Ovary (tissue), 9 donors: ENCODE data around the gene RGR. TPM values are rescaled to one million over a fixed set of nuclear protein-coding genes. Genes with fewer than 3 reads are reported as not detected.

Source experiments
- DNase-seq, 5 donors: peaks; one replicate each; pipeline ENCODE4 v3.0.0-alpha.2; 2019 to 2020
- H3K27ac ChIP-seq, 2 donors: fragments of 200-600 bp; one replicate each; pipeline versions ENCODE4 v1.5.1 to v1.8.0; 2019 to 2022
- H3K27me3 ChIP-seq: fragments of 200-600 bp; one replicate; pipeline ENCODE4 v1.8.0; 2022
- H3K36me3 ChIP-seq: fragments of 200-600 bp; sonication (generic); one replicate; pipeline ENCODE4 v1.5.1; 2019
- H3K4me1 ChIP-seq: one replicate; pipeline ENCODE4 v1.8.1; 2013; ENCODE audit warnings: mild to moderate bottlenecking, moderate library complexity; ENCODE audit not compliant: insufficient read depth
- H3K4me3 ChIP-seq: fragments of 200-600 bp; sonication (generic); one replicate; pipeline ENCODE4 v1.5.1; 2017
- H3K9me3 ChIP-seq, 2 donors: fragments of 200-600 bp in 1 of 2; sonication (generic) in 1 of 2; one replicate each; pipeline versions ENCODE4 v1.5.1 to v1.8.1; 2013 to 2019; ENCODE audit warnings: mild to moderate bottlenecking in 1 of 2, moderate library complexity in 1 of 2
- CTCF ChIP-seq, 3 donors: fragments of 450-650 bp in 2 of 3; fragments of 200-600 bp in 1 of 3; IDR thresholded peaks; one replicate each; pipeline versions ENCODE4 v1.5.1 to v1.8.0; 2016 to 2022; ENCODE audit warnings: antibody characterized with exemption in 3 of 3, mild to moderate bottlenecking in 1 of 3
- EP300 ChIP-seq: sonication (generic); formaldehyde crosslinking; IDR thresholded peaks from one replicate; pipeline ENCODE4 v1.6.1; 2017; ENCODE audit warnings: antibody characterized with exemption
- POLR2A ChIP-seq: fragments of 450-650 bp; IDR thresholded peaks from one replicate; pipeline ENCODE4 v1.6.1; 2017; ENCODE audit warnings: antibody characterized with exemption, mild to moderate bottlenecking, moderate library complexity
- WGBS, 3 donors: extraction: QIAGEN DNeasy Blood & Tissue Kit in 1 of 3; methylation state at CpG; one replicate each; pipeline versions ENCODE4 v1.1.5 to v1.1.7; 2013 to 2017; 5-methylcytosine and 5-hydroxymethylcytosine counted together
- intact Hi-C, 4 donors: fragments of 100-400 bp; cut with DNase I; formaldehyde crosslinking; loops; one replicate each; pipeline versions ENCODE4 v1.11.0 to v1.15.1; 2022 to 2023
- polyA plus RNA-seq, 2 donors: library from polyadenylated mRNA; stranded (reverse); fragments of 200-250 nt in 1 of 2; fragments of 350-450 nt in 1 of 2; fragmentation: Illumina TruSeq in 1 of 2; extraction: RNeasy Lipid Tissue Mini Kit (QIAGEN cat#74804) in 1 of 2; gene quantifications; one replicate each; pipeline ENCODE4 v1.2.3, GENCODE V29; 2013 to 2014
- total RNA-seq, 7 donors: library from RNA; depleted of rRNA in 2 of 7; stranded (reverse); fragments of >200 nt in 2 of 7; fragmentation: NEBNext Ultra II Directional in 3 of 7; extraction: Animal tissue kit (Norgen Biotek cat#: 25700) in 3 of 7; gene quantifications; one replicate each; pipeline versions ENCODE4 v1.1.0 to v1.2.4, GENCODE V29; 2016 to 2023
- donor health status: DM: no; HTN: no; CAD: no; lungs with moderate emphysema.
- donor health status: DM: no; HTN: no; CAD: no.
- donor health status: Bipolar disorder and iron deficiency.
- donor health status: DM: yes; HTN: yes; CAD: no.
- donor health status: DM: no; HTN: no; CAD: no.
- donor health status: DM: yes; HTN: yes; CAD: no.

The RGR gene
- total and polyA plus RNA-seq, 9 donors = not detected

DNA sequence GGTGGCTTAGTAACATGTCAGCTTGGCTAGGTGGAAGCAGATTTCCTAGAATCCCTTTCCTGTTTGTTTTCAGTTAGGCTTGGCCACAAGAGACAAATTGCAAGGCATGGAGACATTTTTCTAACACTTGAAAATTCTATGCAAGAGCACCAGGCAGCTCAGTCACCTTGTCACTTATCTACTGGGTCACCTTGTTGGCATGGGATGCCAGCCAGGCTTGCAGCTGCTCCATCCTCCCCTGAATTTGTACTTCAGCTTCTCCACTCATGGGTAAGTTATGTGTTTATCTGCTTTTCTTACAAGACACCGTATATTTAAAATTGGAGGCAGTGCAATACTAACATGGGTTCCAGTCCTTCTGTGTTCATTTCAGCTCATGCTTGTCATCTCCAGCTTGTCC is 43.3 kb downstream of the RGR start:
- WGBS, 3 donors = 78 to 87% (median 82%) methylated on average over 1 of the region's 1 CpG

DNA sequence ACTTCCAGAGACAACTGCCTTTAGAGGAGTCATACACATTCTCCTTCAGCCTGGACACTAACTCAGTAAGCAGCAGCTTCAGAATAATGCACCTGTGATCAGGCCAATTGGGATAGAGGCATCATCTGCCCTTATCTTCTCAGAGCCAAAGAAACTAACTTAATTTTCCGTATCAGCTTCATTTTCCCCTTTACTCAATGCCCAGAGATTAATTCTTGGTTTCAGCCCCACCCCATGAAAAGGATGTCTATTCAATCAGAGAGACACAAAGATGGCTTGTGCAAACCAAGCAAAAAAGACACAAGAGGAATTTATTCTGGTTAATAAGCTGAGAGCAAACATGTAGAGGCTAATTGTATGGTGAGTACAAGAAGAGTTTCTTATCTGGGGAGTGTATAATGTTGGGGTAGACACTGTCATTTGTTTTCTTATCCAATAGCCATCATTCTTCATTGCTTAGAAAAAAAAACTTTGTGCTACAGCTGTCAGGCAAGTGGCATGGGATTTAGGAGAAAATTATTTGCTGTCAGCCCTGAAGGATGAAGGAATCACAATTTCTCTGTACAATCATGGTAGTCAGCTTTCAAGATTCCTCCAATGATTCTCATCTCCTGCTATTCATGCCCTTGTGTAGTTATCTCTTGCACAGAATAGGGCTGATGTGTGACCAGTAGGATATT is 44.8 kb downstream of the RGR start:
- no peak overlapping the region for H3K4me3 ChIP-seq
- no peaks in the 10 kb centered on the region for H3K4me1 ChIP-seq
- no peaks in the 10 kb centered on the region for H3K27me3 ChIP-seq
- no peak for TF ChIP-seq POLR2A
- no peak for TF ChIP-seq CTCF (IDR thresholded peaks at IDR 0.05)
- TF ChIP-seq EP300 = no peak
- H3K27ac ChIP-seq = no peak overlapping the region
- H3K9me3 ChIP-seq = no peaks in the 10 kb centered on the region
- intact Hi-C loops = no loop called here
- DNase-seq = no peak
- no peaks in the 10 kb centered on the region for H3K36me3 ChIP-seq
- 65 to 74% (median 71%) methylated on average over 1 of the region's 1 CpG for WGBS, 3 donors

More for the DNA sequence above, 43.3 kb downstream of the RGR start:
- Histone ChIP-seq H3K27ac (no peak overlapping the region), H3K4me3 (no peak overlapping the region), H3K27me3 (no peaks in the 10 kb centered on the region), H3K4me1 (no peaks in the 10 kb centered on the region), H3K9me3 (no peaks in the 10 kb centered on the region), H3K36me3 (no peaks in the 10 kb centered on the region)
- DNase-seq = no peak
- no peak for TF ChIP-seq EP300
- intact Hi-C loops = no loop called here

- H3K4me3 ChIP-seq = no peak overlapping the region
- WGBS, 3 donors = 68 to 73% (median 72%) methylated on average over 3 of the region's 3 CpGs
- intact Hi-C loops = no loop called here
- H3K27me3 ChIP-seq = no peaks in the 10 kb centered on the region
- TF ChIP-seq CTCF (IDR thresholded peaks at IDR 0.05) (no peak), POLR2A (no peak), EP300 (no peak)
- H3K36me3 ChIP-seq = no peaks in the 10 kb centered on the region
- H3K9me3 ChIP-seq = no peaks in the 10 kb centered on the region
- no peak overlapping the region for H3K27ac ChIP-seq
- H3K4me1 ChIP-seq = no peaks in the 10 kb centered on the region
- DNase-seq = no peak
Measured at GRCh38 chr10:84290235-84290634, 45.4 kb downstream of the RGR start.

DNA sequence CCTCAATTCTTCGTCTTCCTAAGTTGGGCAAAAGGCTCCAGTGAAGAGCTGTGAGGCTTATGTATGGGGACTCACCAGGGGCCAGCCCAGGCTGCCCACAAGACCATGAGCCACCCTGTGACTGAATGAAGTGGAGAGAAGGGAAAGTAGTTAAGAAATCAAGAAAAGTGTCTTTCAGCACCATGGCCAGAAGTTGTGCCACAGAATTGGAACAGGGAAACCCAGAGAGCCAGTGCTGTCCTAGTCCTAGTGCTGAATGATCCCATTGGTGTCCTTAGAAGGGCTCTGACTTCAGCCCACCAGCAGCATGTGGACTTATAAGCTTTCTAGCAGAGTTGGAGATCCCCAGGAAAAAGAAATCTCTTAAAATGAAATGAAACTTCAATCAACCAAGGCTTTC is 46.5 kb downstream of the RGR start:
- WGBS, 3 donors = 16 to 37% (median 31%) methylated on average over 1 of the region's 1 CpG

More for the DNA sequence above, 46.5 kb downstream of the RGR start:
- H3K4me1 ChIP-seq = no peaks in the 10 kb centered on the region
- H3K36me3 ChIP-seq = no peaks in the 10 kb centered on the region
- H3K9me3 ChIP-seq = no peaks in the 10 kb centered on the region
- TF ChIP-seq EP300 (no peak), POLR2A (no peak), CTCF (IDR thresholded peaks at IDR 0.05) (no peak)
- no peaks in the 10 kb centered on the region for H3K27me3 ChIP-seq
- no peak overlapping the region for H3K27ac ChIP-seq
- intact Hi-C loops = no loop called here
- H3K4me3 ChIP-seq = no peak overlapping the region
- no peak for DNase-seq
